TTC549 (cell line): ENCODE data around the gene FBXW5.

Experiments used
- FAIRE-seq: peaks from 2 replicates; lab custom pipeline; 2012; peaks lifted over from hg19 to GRCh38; lab: Jason Lieb, UNC

The FBXW5 gene

GRCh38 chr9:136944519-136945332, at the start of gene FBXW5, which contains the start of gene C8G:
TSS of gene FBXW5 (minus strand) at chr9:136944738. CDS start at chr9:136944083, 655 bp downstream.
TSS of gene C8G (plus strand) at chr9:136945243. CDS start at chr9:136945321, 78 bp downstream.
- no peak for FAIRE-seq

- FAIRE-seq, result no peak
Observed at GRCh38 chr9:136992819-136993369, 48.4 kb upstream of the FBXW5 start.

- no peak for FAIRE-seq
Observed at GRCh38 chr9:136991993-136992818, 47.7 kb upstream of the FBXW5 start, which contains the start of gene PAXX. TSS of gene PAXX (plus strand) at chr9:136992422. CDS start at chr9:136992444, 22 bp downstream.

GRCh38 chr9:136990242-136990911, 45.8 kb upstream of the FBXW5 start:
- FAIRE-seq, result no peak

GRCh38 chr9:136988872-136989271, 44.3 kb upstream of the FBXW5 start:
- no peak for FAIRE-seq

GRCh38 chr9:136985853-136986252, 41.3 kb upstream of the FBXW5 start:
- FAIRE-seq, result no peak

GRCh38 chr9:136985027-136985602, 40.6 kb upstream of the FBXW5 start:
- no peak for FAIRE-seq

- FAIRE-seq, result no peak
Observed at GRCh38 chr9:136984464-136985026, 40.0 kb upstream of the FBXW5 start.

- FAIRE-seq, result no peak
Observed at GRCh38 chr9:136983656-136984314, 39.2 kb upstream of the FBXW5 start.

GRCh38 chr9:136983167-136983566, 38.6 kb upstream of the FBXW5 start:
- FAIRE-seq, result no peak

GRCh38 chr9:136982232-136983051, 37.9 kb upstream of the FBXW5 start, which contains the start of gene LCNL1:
TSS of gene LCNL1 (plus strand) at chr9:136982993. CDS start at chr9:136983587, 594 bp downstream.
- no peak for FAIRE-seq

- no peak for FAIRE-seq
Observed at GRCh38 chr9:136981588-136982231, 37.2 kb upstream of the FBXW5 start.

GRCh38 chr9:136980669-136981478, 36.3 kb upstream of the FBXW5 start:
- no peak for FAIRE-seq

GRCh38 chr9:136979769-136980587, 35.4 kb upstream of the FBXW5 start:
- no peak for FAIRE-seq

- FAIRE-seq, result no peak
Observed at GRCh38 chr9:136978865-136979544, 34.5 kb upstream of the FBXW5 start.

GRCh38 chr9:136978073-136978864, 33.7 kb upstream of the FBXW5 start:
- no peak for FAIRE-seq
